Measurements from ENCODE around the gene AK1.

DNA sequence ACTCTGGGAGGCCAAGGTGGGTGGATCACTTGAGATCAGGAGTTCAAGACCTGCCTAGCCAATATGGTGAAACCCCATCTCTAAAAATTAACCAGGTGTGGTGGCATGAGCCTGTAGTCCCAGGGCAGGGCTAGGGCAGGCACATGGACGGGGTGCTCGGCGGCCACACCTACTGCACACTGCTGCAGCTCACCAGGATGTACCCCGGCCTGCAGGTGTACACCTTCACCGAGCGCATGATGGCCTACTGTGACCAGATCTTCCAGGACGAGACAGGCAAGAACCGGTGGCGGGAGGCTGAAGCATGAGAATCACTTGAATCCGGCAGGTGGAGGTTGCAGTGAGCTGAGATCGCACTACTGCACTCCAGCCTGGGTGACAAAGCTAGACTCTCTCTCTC, 36.2 kb upstream of the AK1 start:
- TF ChIP-seq GATA1 (IDR thresholded peaks at IDR 0.05; ENCODE audit: low read depth, low read length) (no peak), POLR2A (IDR thresholded peaks at IDR 0.05; ENCODE audit: low read length) (no peak)

Data from erythroblast (primary cell).